Prostate gland (tissue), 2 donors: Measurements from ENCODE around the gene TSPAN15. TPM values are rescaled to one million over a fixed set of nuclear protein-coding genes. Genes with fewer than 3 reads are reported as not detected.

ENCODE experiments used
- DNase-seq: peaks from one replicate; pipeline ENCODE4 v3.0.0-alpha.2; 2019; ENCODE audit warnings: low spot score
- H3K27ac ChIP-seq, 2 donors: fragments of 200-600 bp; sonication (generic); 2 replicates each; pipeline ENCODE4 v1.5.1; 2017 to 2019
- H3K27me3 ChIP-seq: fragments of 200-600 bp; sonication (generic); replicated peaks from 2 replicates; pipeline ENCODE4 v1.5.1; 2019; ENCODE audit not compliant: insufficient read depth
- H3K36me3 ChIP-seq, 2 donors: fragments of 200-600 bp; sonication (generic); 1 replicate in 1 of 2; 2 replicates in 1 of 2; pipeline versions ENCODE4 v1.5.1 to v1.8.1; 2017 to 2019
- H3K4me1 ChIP-seq: fragments of 200-600 bp; sonication (generic); replicated peaks from 2 replicates; pipeline ENCODE4 v1.5.1; 2019
- H3K4me3 ChIP-seq, 2 donors: fragments of 200-600 bp; sonication (generic); 2 replicates each; pipeline ENCODE4 v1.5.1; 2017 to 2019
- H3K9me3 ChIP-seq: fragments of 200-600 bp; sonication (generic); 2 replicates; pipeline ENCODE4 v1.5.1; 2017
- POLR2A ChIP-seq: fragments of 450-650 bp; IDR thresholded peaks from one replicate; pipeline ENCODE4 v1.6.1; 2016; ENCODE audit warnings: antibody characterized with exemption, mild to moderate bottlenecking
- POLR2AphosphoS5 ChIP-seq: sonication (generic); formaldehyde crosslinking; IDR thresholded peaks from one replicate; pipeline ENCODE4 v1.6.1; 2017; ENCODE audit warnings: antibody characterized with exemption
- WGBS: methylation state at CpG from one replicate; pipeline ENCODE4 v1.1.5; 2018; 5-methylcytosine and 5-hydroxymethylcytosine counted together
- intact Hi-C: fragments of 100-400 bp; cut with DNase I; formaldehyde crosslinking; loops from one replicate; pipeline ENCODE4 v1.14.2; 2022
- total RNA-seq, 2 donors: library from RNA; depleted of rRNA; stranded (reverse); fragments of >200 nt; gene quantifications; one replicate each; pipeline ENCODE4 v1.1.0, GENCODE V29; 2016
- TF ChIP-seq, protein P1 (sequence below), 4 experiments: fragments of 200-600 bp in 2 of 4; fragments of 450-650 bp in 2 of 4; sonication (generic) in 2 of 4; IDR thresholded peaks; 1 replicate in 3 of 4; 2 replicates in 1 of 4; pipeline ENCODE4 v1.5.1; 2016 to 2019; ENCODE audit warnings: antibody characterized with exemption in 4 of 4, mild to moderate bottlenecking in 2 of 4, moderate library complexity in 2 of 4

TSPAN15 gene
- total RNA-seq, 2 donors from 2014 or later, result 78.8 to 85.3 TPM

DNA sequence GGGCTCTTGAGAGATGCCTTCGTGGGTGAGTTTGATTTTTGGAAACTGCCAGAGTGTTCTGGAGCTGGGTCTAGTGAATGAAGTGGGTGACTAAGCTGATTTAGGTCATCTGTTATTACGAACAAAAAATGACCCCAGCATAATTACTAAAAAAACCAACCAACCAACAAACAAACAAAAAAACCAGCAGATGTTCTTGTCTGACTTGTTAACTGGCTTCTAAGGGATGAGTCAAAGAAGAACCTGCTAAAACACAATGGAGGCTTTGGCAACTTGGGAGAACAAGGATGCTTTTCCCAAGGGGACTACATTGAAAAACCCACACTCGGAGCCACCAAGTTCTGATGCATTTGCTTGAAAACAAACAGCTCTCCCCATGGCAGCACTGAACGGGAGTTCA is 46.0 kb upstream of the TSPAN15 start:
- no peak for DNase-seq
- Histone ChIP-seq H3K9me3 (no peaks in the 10 kb centered on the region), H3K36me3 (peaks cover 0 to 7% of the 10 kb centered on the region in 2 donors), H3K27me3 (no peaks in the 10 kb centered on the region), H3K4me3 (no peak overlapping the region), H3K27ac (no peak overlapping the region), H3K4me1 (peaks cover 3% of the 10 kb centered on the region)
- no peak for TF ChIP-seq POLR2A
- TF ChIP-seq, protein P1, sequence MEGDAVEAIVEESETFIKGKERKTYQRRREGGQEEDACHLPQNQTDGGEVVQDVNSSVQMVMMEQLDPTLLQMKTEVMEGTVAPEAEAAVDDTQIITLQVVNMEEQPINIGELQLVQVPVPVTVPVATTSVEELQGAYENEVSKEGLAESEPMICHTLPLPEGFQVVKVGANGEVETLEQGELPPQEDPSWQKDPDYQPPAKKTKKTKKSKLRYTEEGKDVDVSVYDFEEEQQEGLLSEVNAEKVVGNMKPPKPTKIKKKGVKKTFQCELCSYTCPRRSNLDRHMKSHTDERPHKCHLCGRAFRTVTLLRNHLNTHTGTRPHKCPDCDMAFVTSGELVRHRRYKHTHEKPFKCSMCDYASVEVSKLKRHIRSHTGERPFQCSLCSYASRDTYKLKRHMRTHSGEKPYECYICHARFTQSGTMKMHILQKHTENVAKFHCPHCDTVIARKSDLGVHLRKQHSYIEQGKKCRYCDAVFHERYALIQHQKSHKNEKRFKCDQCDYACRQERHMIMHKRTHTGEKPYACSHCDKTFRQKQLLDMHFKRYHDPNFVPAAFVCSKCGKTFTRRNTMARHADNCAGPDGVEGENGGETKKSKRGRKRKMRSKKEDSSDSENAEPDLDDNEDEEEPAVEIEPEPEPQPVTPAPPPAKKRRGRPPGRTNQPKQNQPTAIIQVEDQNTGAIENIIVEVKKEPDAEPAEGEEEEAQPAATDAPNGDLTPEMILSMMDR (IDR thresholded peaks at IDR 0.05), result no peak
- no peak for TF ChIP-seq POLR2AphosphoS5
- intact Hi-C loops, result loop anchor here (5.0 kb wide), 2 partner anchors 102 to 232 kb away; no protein-coding TSS in a partner anchor
- 68% methylated on average over 4 of the region's 4 CpGs for WGBS

- whole genome bisulfite sequencing, result 19% methylated on average over 5 of the region's 5 CpGs
- peaks cover 0 to 2% of the 10 kb centered on the region in 2 donors for H3K36me3 ChIP-seq
- intact Hi-C loops, result loop anchor here (5.0 kb wide), 2 partner anchors 101 to 231 kb away; no protein-coding TSS in a partner anchor
- TF ChIP-seq POLR2A, result no peak
- no peak for TF ChIP-seq POLR2AphosphoS5
- TF ChIP-seq, protein P1 (IDR thresholded peaks at IDR 0.05), result no peak
- DNase-seq, result no peak
- no peaks in the 10 kb centered on the region for H3K9me3 ChIP-seq
- no peak overlapping the region for H3K4me3 ChIP-seq
- no peaks in the 10 kb centered on the region for H3K27me3 ChIP-seq
- H3K27ac ChIP-seq, result peak overlapping the region; percentile 19 to 39
- H3K4me1 ChIP-seq, result peaks cover 3% of the 10 kb centered on the region
Measured at GRCh38 chr10:69406302-69406811, 44.9 kb upstream of the TSPAN15 start.

GRCh38 chr10:69406816-69407580 is 44.3 kb upstream of the TSPAN15 start:
- peaks cover 3% of the 10 kb centered on the region for H3K4me1 ChIP-seq
- peak overlapping the region; percentile 19 to 39 for H3K27ac ChIP-seq
- no peak overlapping the region for H3K4me3 ChIP-seq
- DNase-seq, result no peak
- H3K9me3 ChIP-seq, result no peaks in the 10 kb centered on the region
- H3K36me3 ChIP-seq, result no peaks in the 10 kb centered on the region
- intact Hi-C loops, result loop anchor here (5.0 kb wide), 2 partner anchors 100 to 230 kb away; no protein-coding TSS in a partner anchor
- WGBS, result 60% methylated on average over 6 of the region's 6 CpGs
- TF ChIP-seq POLR2AphosphoS5 (no peak), POLR2A (no peak)
- TF ChIP-seq, protein P1 (IDR thresholded peaks at IDR 0.05), result no peak
- no peaks in the 10 kb centered on the region for H3K27me3 ChIP-seq

- Histone ChIP-seq H3K27ac (peak overlapping the region; percentile 47 to 60), H3K9me3 (no peaks in the 10 kb centered on the region), H3K4me1 (peaks cover 3% of the 10 kb centered on the region), H3K27me3 (no peaks in the 10 kb centered on the region), H3K4me3 (no peak overlapping the region), H3K36me3 (no peaks in the 10 kb centered on the region)
- DNase-seq, result no peak
- TF ChIP-seq, protein P1 (IDR thresholded peaks at IDR 0.05), result peak in 2 of 4 experiments; percentile 21 to 26
- TF ChIP-seq POLR2AphosphoS5, result no peak
- no peak for TF ChIP-seq POLR2A
- 67% methylated on average over 14 of the region's 14 CpGs for WGBS
- intact Hi-C loops, result loop anchor here (5.0 kb wide), 2 partner anchors 100 to 230 kb away; no protein-coding TSS in a partner anchor
Measured at GRCh38 chr10:69407621-69408301, 43.5 kb upstream of the TSPAN15 start.
